GM20000 (cell line): Measurements from ENCODE around the gene NPR3.

Source experiments
- DNase-seq: peaks from one replicate; pipeline ENCODE4 v3.0.0; 2012; ENCODE audit warnings: low spot score
- TF ChIP-seq, protein P1 (sequence below): IDR thresholded peaks from 2 replicates; pipeline ENCODE4 v1.5.1; 2012; ENCODE audit warnings: mild to moderate bottlenecking, control low read depth; ENCODE audit errors: extremely low read depth, missing control alignments

The NPR3 gene

GRCh38 chr5:32839106-32839505 lies 128.0 kb downstream of the NPR3 start:
- DNase-seq, result no peak
- TF ChIP-seq, protein P1, sequence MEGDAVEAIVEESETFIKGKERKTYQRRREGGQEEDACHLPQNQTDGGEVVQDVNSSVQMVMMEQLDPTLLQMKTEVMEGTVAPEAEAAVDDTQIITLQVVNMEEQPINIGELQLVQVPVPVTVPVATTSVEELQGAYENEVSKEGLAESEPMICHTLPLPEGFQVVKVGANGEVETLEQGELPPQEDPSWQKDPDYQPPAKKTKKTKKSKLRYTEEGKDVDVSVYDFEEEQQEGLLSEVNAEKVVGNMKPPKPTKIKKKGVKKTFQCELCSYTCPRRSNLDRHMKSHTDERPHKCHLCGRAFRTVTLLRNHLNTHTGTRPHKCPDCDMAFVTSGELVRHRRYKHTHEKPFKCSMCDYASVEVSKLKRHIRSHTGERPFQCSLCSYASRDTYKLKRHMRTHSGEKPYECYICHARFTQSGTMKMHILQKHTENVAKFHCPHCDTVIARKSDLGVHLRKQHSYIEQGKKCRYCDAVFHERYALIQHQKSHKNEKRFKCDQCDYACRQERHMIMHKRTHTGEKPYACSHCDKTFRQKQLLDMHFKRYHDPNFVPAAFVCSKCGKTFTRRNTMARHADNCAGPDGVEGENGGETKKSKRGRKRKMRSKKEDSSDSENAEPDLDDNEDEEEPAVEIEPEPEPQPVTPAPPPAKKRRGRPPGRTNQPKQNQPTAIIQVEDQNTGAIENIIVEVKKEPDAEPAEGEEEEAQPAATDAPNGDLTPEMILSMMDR, result no peak

GRCh38 chr5:32840606-32841005 lies 129.5 kb downstream of the NPR3 start:
- no peak for DNase-seq
- TF ChIP-seq, protein P1, result no peak
